Measurements from ENCODE around the gene RNF187.

DNA sequence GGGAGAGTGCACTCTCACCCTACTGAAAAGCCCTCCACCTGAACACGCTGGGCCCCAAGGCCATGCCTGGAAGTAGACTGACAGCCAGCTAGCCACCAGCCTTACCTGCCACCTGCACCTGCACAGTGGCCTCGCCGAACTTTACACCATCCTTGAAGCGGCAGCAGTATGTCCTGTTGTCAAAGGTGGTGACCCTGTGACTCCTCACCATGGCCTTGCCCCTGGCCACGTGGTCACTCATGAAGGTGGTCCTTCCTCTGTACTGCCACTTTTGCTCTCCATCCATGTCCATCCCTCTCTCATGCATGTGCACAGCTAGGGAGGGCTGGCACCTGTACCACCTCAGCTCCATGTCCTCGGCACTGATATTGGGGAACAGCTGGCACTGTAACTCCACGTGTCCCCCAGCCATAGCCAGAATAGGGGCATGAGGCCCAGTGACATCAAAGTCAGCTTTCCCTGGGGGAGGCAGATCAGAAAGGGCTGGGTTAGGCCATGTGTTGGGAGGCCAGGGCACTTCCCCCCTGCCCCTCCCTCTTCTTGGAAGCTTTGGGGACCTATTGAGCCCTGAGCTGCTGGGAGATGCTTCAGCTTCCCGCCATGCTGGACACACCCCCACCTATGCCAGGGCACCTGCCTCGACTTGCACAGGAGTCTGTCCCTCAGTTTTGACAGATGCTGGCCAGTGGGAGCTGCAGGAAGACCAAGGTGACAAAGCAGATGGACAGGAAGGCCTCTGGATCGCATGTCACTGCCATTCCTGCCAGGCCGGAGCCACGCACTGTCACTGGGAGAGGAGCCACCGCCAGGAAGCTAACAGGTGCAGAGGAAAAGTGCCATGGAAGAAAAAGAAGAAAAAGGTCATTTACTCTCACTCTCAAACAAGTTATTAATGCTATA, 24.6 kb downstream of the RNF187 start:
- TF ChIP-seq, protein P1, sequence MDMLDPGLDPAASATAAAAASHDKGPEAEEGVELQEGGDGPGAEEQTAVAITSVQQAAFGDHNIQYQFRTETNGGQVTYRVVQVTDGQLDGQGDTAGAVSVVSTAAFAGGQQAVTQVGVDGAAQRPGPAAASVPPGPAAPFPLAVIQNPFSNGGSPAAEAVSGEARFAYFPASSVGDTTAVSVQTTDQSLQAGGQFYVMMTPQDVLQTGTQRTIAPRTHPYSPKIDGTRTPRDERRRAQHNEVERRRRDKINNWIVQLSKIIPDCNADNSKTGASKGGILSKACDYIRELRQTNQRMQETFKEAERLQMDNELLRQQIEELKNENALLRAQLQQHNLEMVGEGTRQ (CRISPR knock-in tag; IDR thresholded peaks at IDR 0.05) = no peak
- TF ChIP-seq, protein P2, sequence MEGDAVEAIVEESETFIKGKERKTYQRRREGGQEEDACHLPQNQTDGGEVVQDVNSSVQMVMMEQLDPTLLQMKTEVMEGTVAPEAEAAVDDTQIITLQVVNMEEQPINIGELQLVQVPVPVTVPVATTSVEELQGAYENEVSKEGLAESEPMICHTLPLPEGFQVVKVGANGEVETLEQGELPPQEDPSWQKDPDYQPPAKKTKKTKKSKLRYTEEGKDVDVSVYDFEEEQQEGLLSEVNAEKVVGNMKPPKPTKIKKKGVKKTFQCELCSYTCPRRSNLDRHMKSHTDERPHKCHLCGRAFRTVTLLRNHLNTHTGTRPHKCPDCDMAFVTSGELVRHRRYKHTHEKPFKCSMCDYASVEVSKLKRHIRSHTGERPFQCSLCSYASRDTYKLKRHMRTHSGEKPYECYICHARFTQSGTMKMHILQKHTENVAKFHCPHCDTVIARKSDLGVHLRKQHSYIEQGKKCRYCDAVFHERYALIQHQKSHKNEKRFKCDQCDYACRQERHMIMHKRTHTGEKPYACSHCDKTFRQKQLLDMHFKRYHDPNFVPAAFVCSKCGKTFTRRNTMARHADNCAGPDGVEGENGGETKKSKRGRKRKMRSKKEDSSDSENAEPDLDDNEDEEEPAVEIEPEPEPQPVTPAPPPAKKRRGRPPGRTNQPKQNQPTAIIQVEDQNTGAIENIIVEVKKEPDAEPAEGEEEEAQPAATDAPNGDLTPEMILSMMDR (IDR thresholded peaks at IDR 0.05) = no peak
- no peak for TF ChIP-seq RELA (CRISPR knock-in tag; IDR thresholded peaks at IDR 0.05; ENCODE audit: borderline replicate concordance)
- TF ChIP-seq, protein P3, sequence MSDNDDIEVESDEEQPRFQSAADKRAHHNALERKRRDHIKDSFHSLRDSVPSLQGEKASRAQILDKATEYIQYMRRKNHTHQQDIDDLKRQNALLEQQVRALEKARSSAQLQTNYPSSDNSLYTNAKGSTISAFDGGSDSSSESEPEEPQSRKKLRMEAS (CRISPR knock-in tag; IDR thresholded peaks at IDR 0.05) = no peak
- TF ChIP-seq, protein P4, sequence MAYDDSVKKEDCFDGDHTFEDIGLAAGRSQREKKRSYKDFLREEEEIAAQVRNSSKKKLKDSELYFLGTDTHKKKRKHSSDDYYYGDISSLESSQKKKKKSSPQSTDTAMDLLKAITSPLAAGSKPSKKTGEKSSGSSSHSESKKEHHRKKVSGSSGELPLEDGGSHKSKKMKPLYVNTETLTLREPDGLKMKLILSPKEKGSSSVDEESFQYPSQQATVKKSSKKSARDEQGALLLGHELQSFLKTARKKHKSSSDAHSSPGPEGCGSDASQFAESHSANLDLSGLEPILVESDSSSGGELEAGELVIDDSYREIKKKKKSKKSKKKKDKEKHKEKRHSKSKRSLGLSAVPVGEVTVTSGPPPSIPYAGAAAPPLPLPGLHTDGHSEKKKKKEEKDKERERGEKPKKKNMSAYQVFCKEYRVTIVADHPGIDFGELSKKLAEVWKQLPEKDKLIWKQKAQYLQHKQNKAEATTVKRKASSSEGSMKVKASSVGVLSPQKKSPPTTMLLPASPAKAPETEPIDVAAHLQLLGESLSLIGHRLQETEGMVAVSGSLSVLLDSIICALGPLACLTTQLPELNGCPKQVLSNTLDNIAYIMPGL (CRISPR knock-in tag; IDR thresholded peaks at IDR 0.05) = no peak
- no peak for TF ChIP-seq ZBTB21 (CRISPR knock-in tag; IDR thresholded peaks at IDR 0.05; ENCODE audit: borderline replicate concordance)
- no peak for TF ChIP-seq ETV6 (CRISPR knock-in tag; IDR thresholded peaks at IDR 0.05)
- TF ChIP-seq SMAD4 (CRISPR knock-in tag; IDR thresholded peaks at IDR 0.05) = no peak
- TF ChIP-seq, protein P5, sequence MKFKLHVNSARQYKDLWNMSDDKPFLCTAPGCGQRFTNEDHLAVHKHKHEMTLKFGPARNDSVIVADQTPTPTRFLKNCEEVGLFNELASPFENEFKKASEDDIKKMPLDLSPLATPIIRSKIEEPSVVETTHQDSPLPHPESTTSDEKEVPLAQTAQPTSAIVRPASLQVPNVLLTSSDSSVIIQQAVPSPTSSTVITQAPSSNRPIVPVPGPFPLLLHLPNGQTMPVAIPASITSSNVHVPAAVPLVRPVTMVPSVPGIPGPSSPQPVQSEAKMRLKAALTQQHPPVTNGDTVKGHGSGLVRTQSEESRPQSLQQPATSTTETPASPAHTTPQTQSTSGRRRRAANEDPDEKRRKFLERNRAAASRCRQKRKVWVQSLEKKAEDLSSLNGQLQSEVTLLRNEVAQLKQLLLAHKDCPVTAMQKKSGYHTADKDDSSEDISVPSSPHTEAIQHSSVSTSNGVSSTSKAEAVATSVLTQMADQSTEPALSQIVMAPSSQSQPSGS (CRISPR knock-in tag; IDR thresholded peaks at IDR 0.05; ENCODE audit: borderline replicate concordance, low read depth) = no peak
- no peak for TF ChIP-seq TP53 (CRISPR knock-in tag; IDR thresholded peaks at IDR 0.05)
- TF ChIP-seq NR2C2 (CRISPR knock-in tag; IDR thresholded peaks at IDR 0.05) = no peak

All from WTC11 (cell line).